Measurements from ENCODE around the gene OPA1.

Gene OPA1

DNA sequence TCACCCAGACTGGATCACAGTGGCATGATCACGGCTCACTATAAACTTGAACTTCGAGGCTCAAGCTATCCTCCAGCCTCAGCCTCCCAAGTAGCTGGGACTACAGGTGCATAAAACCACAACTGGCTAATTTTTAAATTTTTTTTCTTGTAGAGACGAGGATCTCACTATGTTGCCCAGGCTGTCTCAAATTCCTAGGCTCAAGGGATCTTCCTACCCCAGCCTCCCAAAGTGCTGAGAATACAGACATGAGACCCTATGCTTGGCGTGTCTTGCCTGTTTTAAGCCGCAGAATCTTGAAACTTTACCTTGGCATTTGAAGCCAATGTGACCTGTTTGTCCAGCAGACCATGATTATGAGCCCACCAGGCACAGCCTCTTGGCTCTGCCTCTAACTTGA is 119.9 kb downstream of the OPA1 start:
- no peak for TF ChIP-seq FOXM1 (IDR thresholded peaks at IDR 0.05; ENCODE audit: borderline replicate concordance, low read depth)
- no peak for TF ChIP-seq CEBPB (IDR thresholded peaks at IDR 0.05)
- TF ChIP-seq, protein P1, sequence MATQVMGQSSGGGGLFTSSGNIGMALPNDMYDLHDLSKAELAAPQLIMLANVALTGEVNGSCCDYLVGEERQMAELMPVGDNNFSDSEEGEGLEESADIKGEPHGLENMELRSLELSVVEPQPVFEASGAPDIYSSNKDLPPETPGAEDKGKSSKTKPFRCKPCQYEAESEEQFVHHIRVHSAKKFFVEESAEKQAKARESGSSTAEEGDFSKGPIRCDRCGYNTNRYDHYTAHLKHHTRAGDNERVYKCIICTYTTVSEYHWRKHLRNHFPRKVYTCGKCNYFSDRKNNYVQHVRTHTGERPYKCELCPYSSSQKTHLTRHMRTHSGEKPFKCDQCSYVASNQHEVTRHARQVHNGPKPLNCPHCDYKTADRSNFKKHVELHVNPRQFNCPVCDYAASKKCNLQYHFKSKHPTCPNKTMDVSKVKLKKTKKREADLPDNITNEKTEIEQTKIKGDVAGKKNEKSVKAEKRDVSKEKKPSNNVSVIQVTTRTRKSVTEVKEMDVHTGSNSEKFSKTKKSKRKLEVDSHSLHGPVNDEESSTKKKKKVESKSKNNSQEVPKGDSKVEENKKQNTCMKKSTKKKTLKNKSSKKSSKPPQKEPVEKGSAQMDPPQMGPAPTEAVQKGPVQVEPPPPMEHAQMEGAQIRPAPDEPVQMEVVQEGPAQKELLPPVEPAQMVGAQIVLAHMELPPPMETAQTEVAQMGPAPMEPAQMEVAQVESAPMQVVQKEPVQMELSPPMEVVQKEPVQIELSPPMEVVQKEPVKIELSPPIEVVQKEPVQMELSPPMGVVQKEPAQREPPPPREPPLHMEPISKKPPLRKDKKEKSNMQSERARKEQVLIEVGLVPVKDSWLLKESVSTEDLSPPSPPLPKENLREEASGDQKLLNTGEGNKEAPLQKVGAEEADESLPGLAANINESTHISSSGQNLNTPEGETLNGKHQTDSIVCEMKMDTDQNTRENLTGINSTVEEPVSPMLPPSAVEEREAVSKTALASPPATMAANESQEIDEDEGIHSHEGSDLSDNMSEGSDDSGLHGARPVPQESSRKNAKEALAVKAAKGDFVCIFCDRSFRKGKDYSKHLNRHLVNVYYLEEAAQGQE (IDR thresholded peaks at IDR 0.05; ENCODE audit: low read depth), result no peak
- no peak for TF ChIP-seq USF1 (IDR thresholded peaks at IDR 0.05)
- no peak for TF ChIP-seq TAF1 (IDR thresholded peaks at IDR 0.05; ENCODE audit: low read depth)

GRCh38 chr3:193714523-193715137 is 121.6 kb downstream of the OPA1 start:
- peak; percentile 67 for TF ChIP-seq USF1 (IDR thresholded peaks at IDR 0.05)
- TF ChIP-seq TCF12 (IDR thresholded peaks at IDR 0.05; ENCODE audit: low read depth), result no peak

DNA sequence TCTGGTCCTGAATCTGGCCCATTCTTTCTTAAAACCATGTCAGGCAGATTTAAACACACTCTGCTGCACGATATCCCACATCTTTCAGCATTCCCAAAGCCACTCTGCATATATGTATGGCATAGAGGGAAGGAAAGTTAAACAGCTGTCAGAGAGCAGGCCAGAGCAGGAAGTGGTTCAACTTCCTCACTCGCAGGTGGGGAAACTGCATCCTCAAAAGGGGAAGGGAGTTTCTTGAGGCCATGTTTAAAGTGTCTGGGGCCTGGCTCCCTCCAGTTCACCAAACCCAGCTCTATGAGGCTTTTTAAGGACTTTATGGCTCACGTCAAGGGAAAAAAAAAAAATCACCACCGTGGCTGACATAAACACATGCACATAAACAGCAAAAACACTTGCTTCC is 123.1 kb downstream of the OPA1 start:
- TF ChIP-seq YY1 (IDR thresholded peaks at IDR 0.05; ENCODE audit: low read depth) (no peak), TCF12 (IDR thresholded peaks at IDR 0.05; ENCODE audit: low read depth) (no peak), USF1 (IDR thresholded peaks at IDR 0.05) (no peak), ZBTB7A (IDR thresholded peaks at IDR 0.05; ENCODE audit: low read depth) (no peak), TAF1 (IDR thresholded peaks at IDR 0.05; ENCODE audit: low read depth) (no peak), FOXM1 (IDR thresholded peaks at IDR 0.05; ENCODE audit: borderline replicate concordance, low read depth) (no peak), CREB1 (IDR thresholded peaks at IDR 0.05; ENCODE audit: low read depth) (no peak), CEBPB (IDR thresholded peaks at IDR 0.05) (no peak), RAD21 (IDR thresholded peaks at IDR 0.05; ENCODE audit: low read depth) (no peak), EP300 (IDR thresholded peaks at IDR 0.05; ENCODE audit: borderline replicate concordance) (no peak), NFIC (IDR thresholded peaks at IDR 0.05) (no peak), EGR1 (IDR thresholded peaks at IDR 0.05) (no peak)

DNA sequence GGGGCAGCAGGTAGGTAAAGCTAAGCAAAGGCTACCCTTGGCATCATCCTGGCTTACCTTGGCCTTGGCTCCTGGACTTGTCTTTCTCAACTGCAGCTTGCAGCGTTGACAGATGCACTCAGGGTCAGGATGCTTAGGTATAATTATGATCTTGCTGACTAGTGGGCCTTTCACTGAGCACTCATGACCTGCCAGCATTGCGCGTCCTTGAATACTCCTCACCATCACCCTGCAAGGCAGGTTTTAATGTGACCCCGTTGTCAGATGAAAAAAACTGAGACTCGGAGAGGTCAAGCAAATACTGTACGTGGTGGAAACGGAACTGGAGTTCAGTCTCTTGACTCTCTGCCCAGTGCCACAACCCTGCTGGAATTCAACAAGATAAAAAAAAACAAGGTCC is 126.7 kb downstream of the OPA1 start:
- TF ChIP-seq CREB1 (IDR thresholded peaks at IDR 0.05; ENCODE audit: low read depth) (no peak), MAX (IDR thresholded peaks at IDR 0.05) (no peak), CEBPB (IDR thresholded peaks at IDR 0.05) (no peak)
- TF ChIP-seq, protein P1 (IDR thresholded peaks at IDR 0.05; ENCODE audit: low read depth), result no peak

GRCh38 chr3:193720169-193720568 is 127.2 kb downstream of the OPA1 start:
- TF ChIP-seq EGR1 (IDR thresholded peaks at IDR 0.05) (no peak), TCF12 (IDR thresholded peaks at IDR 0.05; ENCODE audit: low read depth) (no peak), EP300 (IDR thresholded peaks at IDR 0.05; ENCODE audit: borderline replicate concordance) (no peak), USF1 (IDR thresholded peaks at IDR 0.05) (no peak), FOXM1 (IDR thresholded peaks at IDR 0.05; ENCODE audit: borderline replicate concordance, low read depth) (no peak), CEBPB (IDR thresholded peaks at IDR 0.05) (no peak), ZBTB7A (IDR thresholded peaks at IDR 0.05; ENCODE audit: low read depth) (no peak), YY1 (IDR thresholded peaks at IDR 0.05; ENCODE audit: low read depth) (no peak), TEAD4 (IDR thresholded peaks at IDR 0.05) (no peak), NFIC (IDR thresholded peaks at IDR 0.05) (no peak), MAX (IDR thresholded peaks at IDR 0.05) (no peak), RAD21 (IDR thresholded peaks at IDR 0.05; ENCODE audit: low read depth) (no peak), TAF1 (IDR thresholded peaks at IDR 0.05; ENCODE audit: low read depth) (no peak), CREB1 (IDR thresholded peaks at IDR 0.05; ENCODE audit: low read depth) (no peak)
- TF ChIP-seq, protein P1 (IDR thresholded peaks at IDR 0.05; ENCODE audit: low read depth), result no peak
